Smooth muscle cell of trachea (primary cell): ENCODE results near the gene MKNK2. TPM values are rescaled to one million over a fixed set of nuclear protein-coding genes. Genes with fewer than 3 reads are reported as not detected.

Source experiments
- total RNA-seq: library from RNA; depleted of rRNA; stranded (reverse); fragments of >200 nt; gene quantifications from 2 replicates; pipeline ENCODE4 v1.2.1, GENCODE V29; 2014

Gene MKNK2
- total RNA-seq = 83.2 and 326 TPM in 2 replicates

GRCh38 chr19:2050991-2051772 is at the start of gene MKNK2:
Gene MKNK2, minus strand, starts transcription at chr19:2051244. Its CDS starts 393 bp downstream, at chr19:2050851.

GRCh38 chr19:2096480-2097202 is 45.6 kb upstream of the MKNK2 start, which contains the start of gene IZUMO4:
Gene IZUMO4, plus strand, starts transcription at chr19:2096915. Its CDS starts 31 bp downstream, at chr19:2096946.

GRCh38 chr19:2096034-2096479 is 45.0 kb upstream of the MKNK2 start, which contains the start of gene MOB3A:
Gene MOB3A, minus strand, starts transcription at chr19:2096326. Its CDS starts 17,766 bp downstream, at chr19:2078560.

GRCh38 chr19:2015608-2015950 is 35.5 kb downstream of the MKNK2 start, which contains the start of gene BTBD2:
Gene BTBD2, minus strand, starts transcription at chr19:2015714. Its CDS starts 11 bp downstream, at chr19:2015703.

Other genes starting within 250 kb of the MKNK2 start
- 2.8 and 4.2 TPM in 2 replicates for gene ATP8B3, start 239.0 kb downstream of the MKNK2 start, total RNA-seq
- gene REXO1, start 202.8 kb downstream of the MKNK2 start, total RNA-seq = 8.3 and 12.9 TPM in 2 replicates
- gene KLF16, start 187.7 kb downstream of the MKNK2 start, total RNA-seq = 6.0 and 7.9 TPM in 2 replicates
- gene ABHD17A, start 165.7 kb downstream of the MKNK2 start, total RNA-seq = 77.8 and 116 TPM in 2 replicates
- gene ADAT3, start 145.8 kb downstream of the MKNK2 start, total RNA-seq = 3.3 and 4.3 TPM in 2 replicates
- 57.1 and 59.6 TPM in 2 replicates for gene SCAMP4, start 145.8 kb downstream of the MKNK2 start, total RNA-seq
- 44.8 and 79.4 TPM in 2 replicates for gene CSNK1G2, start 110.1 kb downstream of the MKNK2 start, total RNA-seq
- 74.3 and 123 TPM in 2 replicates for gene BTBD2, start 35.5 kb downstream of the MKNK2 start, total RNA-seq
- gene MOB3A, start 45.1 kb upstream of the MKNK2 start, total RNA-seq = 30.8 and 39.5 TPM in 2 replicates
- gene IZUMO4, start 45.7 kb upstream of the MKNK2 start, total RNA-seq = 0.58 and 2.5 TPM in 2 replicates
- 116 and 169 TPM in 2 replicates for gene AP3D1, start 100.3 kb upstream of the MKNK2 start, total RNA-seq
- gene DOT1L, start 112.7 kb upstream of the MKNK2 start, total RNA-seq = 6.0 and 6.7 TPM in 2 replicates
- gene PLEKHJ1, start 185.1 kb upstream of the MKNK2 start, total RNA-seq = 46.0 and 58.5 TPM in 2 replicates
- 31.4 and 32.3 TPM in 2 replicates for gene SF3A2, start 185.6 kb upstream of the MKNK2 start, total RNA-seq
- gene AMH, start 198.1 kb upstream of the MKNK2 start, total RNA-seq = 0.44 and 1.5 TPM in 2 replicates
- 0.15 TPM in 1 of 2 replicates, not detected in the other for gene JSRP1, start 205.2 kb upstream of the MKNK2 start, total RNA-seq
- not detected in 2 replicates for gene PEAK3, start 230.9 kb upstream of the MKNK2 start, total RNA-seq